Activated T-cell treated with anti-CD3 and anti-CD28 coated beads for 24 hours (primary cell): ENCODE results near the gene WWOX.

ENCODE experiments used
- DNase-seq: peaks from one replicate; pipeline ENCODE4 v3.0.0-alpha.2; 2020; ENCODE audit warnings: low read depth

Gene WWOX

GRCh38 chr16:78303946-78304345, 204.5 kb downstream of the WWOX start:
- DNase-seq = no peak

DNA sequence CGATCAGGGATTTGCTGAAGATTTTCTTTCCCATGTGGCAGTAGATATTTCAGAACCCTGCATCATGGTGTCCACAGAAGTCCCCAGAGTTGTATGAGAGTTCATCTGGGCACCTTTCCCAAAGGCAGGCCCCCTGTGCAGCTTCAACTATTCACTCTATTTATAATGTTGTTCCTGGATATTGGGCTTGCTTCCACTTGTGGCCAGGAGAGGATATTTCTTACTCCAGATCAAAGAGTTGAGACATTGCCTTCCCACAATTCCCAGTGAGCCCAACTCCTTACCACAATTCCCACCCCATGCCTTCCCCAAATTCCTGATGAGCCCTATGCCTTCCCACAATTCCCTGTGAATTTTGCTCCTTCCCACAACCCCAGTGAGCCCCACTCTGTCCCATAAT, 206.9 kb downstream of the WWOX start:
- DNase-seq = no peak

DNA sequence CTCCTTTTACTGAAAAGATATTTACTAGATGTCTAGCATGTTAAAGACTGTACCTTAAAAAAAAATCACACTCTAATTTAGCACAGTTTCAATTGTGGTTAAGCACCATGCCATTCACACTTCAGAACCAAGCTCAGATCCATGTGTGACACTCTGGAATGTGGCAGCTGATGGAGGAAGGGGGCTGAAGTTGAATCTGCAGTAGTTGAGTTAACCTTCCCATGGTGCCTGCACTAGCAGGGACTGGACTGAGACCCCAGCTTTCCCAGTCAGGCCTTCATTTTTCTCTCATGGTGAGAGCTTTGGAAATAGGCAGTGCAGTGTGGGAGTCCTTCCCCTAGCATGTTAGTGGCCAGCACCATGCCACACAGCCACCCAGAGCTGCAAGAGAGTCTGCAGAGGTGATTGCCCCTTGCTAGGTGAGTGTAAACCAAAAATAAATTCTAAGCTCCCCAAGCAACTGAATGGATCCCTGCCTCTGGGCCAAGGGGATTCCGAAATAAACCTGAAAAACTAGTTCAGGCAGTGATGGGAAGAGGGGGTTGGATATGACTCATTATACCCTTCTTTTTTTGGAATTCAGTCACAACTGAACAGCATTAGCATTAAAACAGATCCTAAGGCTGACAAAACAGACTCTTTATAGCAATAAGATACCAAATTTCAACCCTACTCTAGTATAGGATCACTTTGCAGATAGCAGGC, 208.5 kb downstream of the WWOX start:
- no peak for DNase-seq

DNA sequence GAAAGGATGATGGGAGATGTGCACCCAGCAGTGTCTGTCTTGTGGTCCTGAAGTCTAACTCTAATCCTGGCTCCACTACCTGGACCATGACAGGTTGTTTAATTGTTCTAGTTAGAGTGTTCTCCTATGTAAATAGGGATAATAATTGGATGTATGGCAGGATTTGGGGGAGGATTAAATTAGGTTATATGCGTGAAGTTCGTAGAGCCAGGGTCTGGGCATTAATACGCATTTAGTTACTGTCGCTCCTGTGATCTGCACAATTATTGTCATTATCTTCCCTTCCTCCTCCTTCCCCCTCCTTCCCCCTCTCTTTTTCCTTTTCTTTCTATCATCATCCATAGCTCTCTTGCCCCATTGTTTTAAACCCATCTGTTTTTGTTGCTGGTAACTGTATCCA, 210.3 kb downstream of the WWOX start:
- DNase-seq = no peak

GRCh38 chr16:78310196-78310595, 210.7 kb downstream of the WWOX start:
- no peak for DNase-seq

DNA sequence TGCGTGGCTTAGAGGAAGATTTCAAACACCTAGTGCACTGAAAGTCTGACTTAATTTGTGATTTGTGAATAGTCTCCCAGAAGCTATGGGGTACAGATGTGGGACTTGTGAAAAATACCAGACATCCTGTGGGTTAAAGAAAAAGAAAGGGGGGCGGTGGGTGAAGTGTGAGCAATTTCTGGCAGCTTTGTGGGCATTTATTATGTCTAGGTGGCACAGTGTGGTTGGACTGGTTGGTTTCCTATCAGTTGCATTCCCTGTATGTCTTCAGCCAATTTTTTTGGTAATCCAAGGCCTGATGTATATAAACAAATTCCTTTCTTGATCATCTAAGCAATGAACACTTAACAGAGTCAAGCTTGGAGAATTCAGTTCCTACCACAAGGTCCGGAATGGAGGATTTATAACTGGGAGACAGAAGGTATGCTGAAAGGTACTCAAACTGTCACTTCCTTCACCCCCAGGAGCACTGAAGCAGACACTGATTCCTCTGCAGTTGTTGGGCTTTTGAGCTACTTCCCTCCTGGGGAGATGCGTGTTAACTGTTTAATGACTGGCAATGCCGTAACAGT, 211.6 kb downstream of the WWOX start:
- DNase-seq = no peak

- no peak for DNase-seq
These were observed 212.4 kb downstream of the WWOX start for GRCh38 chr16:78311831-78312230.

- no peak for DNase-seq
These were observed 218.2 kb downstream of the WWOX start for GRCh38 chr16:78317564-78318240.

DNA sequence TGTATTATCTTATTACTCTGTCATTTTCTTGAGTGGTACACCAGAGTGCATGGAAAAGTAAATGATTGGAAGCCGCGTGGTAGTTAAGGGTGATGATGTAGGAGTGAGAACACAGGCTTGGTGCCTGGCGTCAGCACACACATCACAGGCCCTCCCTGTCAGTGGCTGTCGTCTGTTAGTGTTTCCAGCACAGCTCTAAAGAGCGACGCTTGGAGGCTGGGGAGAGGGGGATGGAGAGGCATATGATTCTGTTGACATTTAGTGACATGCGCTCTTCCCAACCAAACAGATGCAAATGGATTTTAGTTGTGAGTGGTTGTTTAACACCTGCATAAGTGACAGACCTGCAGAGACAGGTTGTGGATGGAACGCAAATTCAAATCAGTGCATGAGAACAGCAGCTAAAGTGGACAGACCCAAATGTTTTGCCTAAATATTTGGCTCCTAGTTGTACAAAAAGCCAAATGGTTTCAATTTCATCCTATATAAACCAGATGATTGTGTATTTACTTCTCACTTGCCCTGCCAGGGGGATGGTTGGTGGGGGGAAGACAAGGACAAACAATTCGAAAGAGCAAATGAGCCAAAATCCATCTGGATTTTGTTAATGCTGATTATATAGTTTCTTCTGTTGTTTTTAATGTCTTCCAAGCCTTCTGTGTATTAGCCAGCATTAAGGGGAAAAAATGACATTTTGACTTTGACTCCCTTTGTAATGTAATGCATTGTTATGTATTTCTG, 222.3 kb downstream of the WWOX start:
- no peak for DNase-seq

DNA sequence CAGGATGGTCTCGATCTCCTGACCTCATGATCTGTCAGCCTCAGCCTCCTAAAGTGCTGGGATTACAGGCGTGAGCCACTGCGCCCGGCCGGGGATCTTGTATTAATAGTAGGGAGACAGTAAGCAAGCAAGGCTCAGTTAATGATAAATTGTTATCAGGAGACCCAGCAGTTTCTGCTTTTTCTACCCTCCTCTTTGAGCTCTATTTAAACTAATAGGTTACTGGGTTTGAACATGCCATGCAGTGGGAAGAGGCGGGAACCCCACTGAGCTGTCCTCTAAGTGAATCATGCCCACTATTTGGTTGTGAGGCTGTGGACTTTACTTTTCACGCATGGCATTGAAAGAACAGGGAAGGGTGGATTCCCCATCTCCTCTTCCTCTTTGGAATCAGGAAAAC, 223.9 kb downstream of the WWOX start:
- no peak for DNase-seq

DNA sequence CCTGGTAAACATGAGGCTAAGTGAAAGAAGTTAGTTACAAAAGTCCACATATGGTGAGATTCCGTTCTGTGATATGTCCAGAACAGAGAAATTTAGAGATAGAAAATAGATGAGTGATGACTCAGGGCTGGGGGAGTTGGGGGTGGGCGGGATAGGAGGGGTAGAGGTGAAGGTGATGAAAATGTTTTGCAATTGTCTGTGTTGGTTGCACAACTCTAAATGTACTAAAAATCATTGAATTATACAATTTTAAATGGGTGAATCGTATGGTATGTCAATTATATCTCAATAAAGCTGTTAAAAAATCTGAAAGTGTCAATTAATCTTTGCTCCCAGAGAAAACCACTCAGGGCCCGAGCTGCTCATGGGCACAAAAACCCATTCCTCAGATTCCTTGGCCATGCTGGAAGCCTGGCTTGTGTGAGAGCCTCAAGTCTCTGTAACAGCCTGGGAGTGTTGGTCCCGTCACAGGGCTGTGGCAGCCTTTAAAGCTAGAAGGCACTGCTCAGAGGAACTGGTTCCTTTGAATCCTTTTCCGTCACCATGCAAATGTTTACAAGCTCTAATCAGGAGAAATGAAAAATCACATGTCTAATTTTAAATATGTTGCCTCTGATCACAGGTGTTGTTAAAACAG, 225.3 kb downstream of the WWOX start:
- DNase-seq = no peak

GRCh38 chr16:78325468-78326352, 226.3 kb downstream of the WWOX start:
- DNase-seq = no peak

DNA sequence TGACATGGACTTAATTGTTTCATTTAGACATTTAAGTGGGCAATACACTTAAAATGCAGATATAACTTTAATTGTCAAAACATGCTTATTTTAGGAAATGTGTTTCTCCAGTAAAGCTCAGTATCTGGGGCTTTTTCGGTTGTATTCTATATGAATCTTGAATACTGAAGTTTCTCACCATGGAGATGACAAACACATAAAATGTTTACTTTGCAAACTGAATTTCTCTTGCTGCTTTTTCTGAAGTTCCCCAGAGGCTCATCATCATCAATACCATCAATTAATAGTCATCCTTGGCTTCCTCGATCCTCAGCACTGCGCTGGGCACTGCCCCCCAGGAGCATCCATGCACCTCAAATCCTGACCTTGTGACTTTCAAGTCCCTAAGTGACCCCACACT, 227.3 kb downstream of the WWOX start:
- no peak for DNase-seq

DNA sequence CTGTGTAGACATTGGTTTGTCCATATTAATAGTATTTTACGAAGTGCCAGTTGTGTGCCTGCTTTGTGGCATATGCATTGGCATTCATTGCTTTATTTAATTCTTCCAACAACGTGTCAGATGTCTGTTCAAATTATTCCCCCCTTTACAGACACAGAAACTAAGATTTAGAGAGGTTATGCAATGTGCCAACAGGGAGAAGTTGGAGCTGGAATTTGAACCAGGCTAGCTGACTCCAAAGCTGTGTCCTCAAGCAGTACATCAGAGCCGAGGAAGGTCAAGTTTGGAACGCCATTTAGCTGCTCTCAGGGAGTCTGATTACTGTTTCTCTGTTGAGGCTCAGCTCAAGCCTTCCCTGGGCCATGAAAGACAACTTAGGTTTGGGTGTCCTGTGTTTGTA, 232.3 kb downstream of the WWOX start:
- no peak for DNase-seq

- DNase-seq = no peak
These were observed 234.4 kb downstream of the WWOX start for GRCh38 chr16:78333808-78334207.

GRCh38 chr16:78340590-78340989, 241.1 kb downstream of the WWOX start:
- DNase-seq = no peak

DNA sequence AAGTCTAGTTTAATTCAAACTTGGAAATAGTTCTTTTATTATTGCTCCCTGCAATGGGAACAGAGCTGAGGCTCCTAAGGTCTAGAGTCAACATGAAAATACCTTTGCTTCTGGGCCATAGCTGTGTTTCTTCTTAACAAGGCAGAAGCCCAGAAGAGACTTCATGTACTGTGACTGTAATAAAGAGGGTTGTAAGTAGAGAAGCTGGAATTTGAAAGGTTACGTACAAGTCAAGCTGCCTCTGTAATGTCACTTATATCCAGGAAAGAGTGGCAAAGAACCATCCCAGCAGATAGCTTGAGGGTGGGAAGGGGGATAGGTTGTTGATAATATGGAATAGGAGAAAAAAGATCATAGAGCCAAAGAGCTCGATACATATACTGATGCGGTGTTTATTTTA, 248.6 kb downstream of the WWOX start:
- DNase-seq = no peak

DNA sequence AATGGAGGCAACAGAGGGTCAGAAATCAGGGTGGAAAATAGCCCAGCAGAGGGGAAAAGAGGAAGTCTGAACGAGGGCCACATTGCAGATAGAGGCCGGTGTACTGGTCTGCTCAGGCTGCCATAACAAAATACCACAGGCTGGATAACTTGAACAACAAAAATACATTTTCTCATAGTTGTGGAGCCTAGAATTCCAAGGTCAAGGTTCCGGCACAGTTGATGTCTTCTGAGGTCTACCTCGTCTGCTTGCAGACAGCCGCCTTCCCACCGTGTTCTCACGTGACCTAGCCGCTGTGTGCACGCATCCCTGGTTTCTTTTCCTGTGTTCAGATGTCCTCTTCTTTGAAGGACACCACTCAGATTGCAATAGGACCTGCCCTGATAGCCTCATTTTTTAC, 249.4 kb downstream of the WWOX start:
- DNase-seq = no peak

- no peak for DNase-seq
These were observed 252.7 kb downstream of the WWOX start for GRCh38 chr16:78352184-78352583.

DNA sequence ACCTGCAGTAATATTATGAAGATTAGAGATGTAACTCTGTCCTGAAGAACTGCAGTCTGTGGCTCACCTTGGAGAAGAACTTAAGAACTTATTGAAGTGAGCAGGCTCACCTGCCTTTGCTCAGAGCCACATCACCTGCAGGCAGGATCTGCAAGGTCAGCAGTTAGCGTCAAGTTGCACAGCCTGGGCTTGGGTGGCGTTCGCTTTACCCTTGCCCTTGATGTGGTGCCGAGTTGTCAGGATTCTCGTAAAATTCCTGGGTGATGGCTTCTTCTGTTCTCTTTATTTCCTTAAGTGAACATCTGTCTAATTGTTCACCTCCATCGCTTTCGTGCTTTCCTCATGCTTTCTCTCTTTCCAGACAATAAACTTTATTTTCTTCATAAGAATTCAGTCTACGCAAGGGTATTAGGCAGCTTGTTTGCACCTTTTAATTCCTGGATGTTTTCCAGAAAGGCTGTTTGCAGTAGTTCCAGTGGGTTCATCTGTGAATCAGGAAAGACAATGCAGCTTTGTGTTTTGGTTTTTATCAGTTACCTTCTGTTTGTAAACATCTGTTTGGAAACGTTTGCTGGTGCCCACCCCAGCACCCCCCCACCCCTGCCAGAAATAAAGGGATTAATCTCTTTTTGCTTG, 254.3 kb downstream of the WWOX start:
- no peak for DNase-seq
